ENCODE data around the gene POTED.
"Not testable (repeated sequence)": the region's sequence is repeated elsewhere in the genome, so short reads cannot be mapped to it uniquely, and the experiment has no call there.

POTED gene

GRCh38 chr21:13609477-13609876 is at the start of gene POTED:
Gene POTED (plus strand): TSS chr21:13609777. CDS start chr21:13610229, 452 bp downstream.
- not testable (repeated sequence) for DNase-seq

- not testable (repeated sequence) for DNase-seq
These were observed 40.5 kb downstream of the POTED start for GRCh38 chr21:13650101-13650500.

- not testable (repeated sequence) for DNase-seq
These were observed 42.2 kb downstream of the POTED start for GRCh38 chr21:13651746-13652145.
